GM23248 (cell line): ENCODE measurements around the gene BMERB1.
"Not testable (repeated sequence)": the region's sequence is repeated elsewhere in the genome, so short reads cannot be mapped to it uniquely, and the experiment has no call there.

ENCODE experiments used
- EZH2 ChIP-seq: fragments of 200-600 bp; sonication (generic); IDR thresholded peaks from 2 replicates; pipeline ENCODE4 v1.6.1; 2018; ENCODE audit warnings: antibody characterized with exemption, mild to moderate bottlenecking; ENCODE audit not compliant: insufficient read depth, poor library complexity, severe bottlenecking
- EZH2phosphoT487 ChIP-seq: fragments of 200-600 bp; sonication (generic); IDR thresholded peaks from 2 replicates; pipeline ENCODE4 v1.6.1; 2018; ENCODE audit warnings: antibody characterized with exemption, moderate library complexity, mild to moderate bottlenecking, low read depth; ENCODE audit not compliant: insufficient read depth

DNA sequence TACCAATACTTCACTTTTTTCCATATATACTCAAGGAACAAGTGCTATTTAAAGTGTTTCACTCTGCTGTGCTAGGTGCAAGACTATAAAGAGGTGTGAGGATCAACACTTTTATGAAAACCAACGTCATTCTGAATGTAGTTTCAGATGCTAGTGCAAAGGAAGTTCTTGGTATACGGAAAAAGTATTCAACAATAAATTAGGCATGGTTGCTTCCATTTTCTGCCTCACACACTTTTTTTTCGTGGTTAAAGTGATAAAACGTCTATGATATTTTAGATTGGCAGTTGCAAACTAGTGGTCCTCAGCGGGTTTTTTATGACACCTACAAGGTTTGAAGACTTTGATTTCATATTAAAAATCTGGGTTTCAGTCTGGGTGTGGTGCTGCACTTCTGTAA, 44.5 kb upstream of the BMERB1 start:
- TF ChIP-seq EZH2, EZH2phosphoT487: not testable (repeated sequence)
